BJ (cell line): Measurements from ENCODE around the gene GSC2. TPM values are rescaled to one million over a fixed set of nuclear protein-coding genes. Genes with fewer than 3 reads are reported as not detected.

Experiments used
- CTCF ChIA-PET: fragments of 350-600 bp; formaldehyde crosslinking; extraction: SDS; loops from one replicate; lab custom pipeline; 2021; ENCODE audit warnings: antibody characterized with exemption, inconsistent platforms; lab: Yijun Ruan, JAX
- POLR2A ChIA-PET: fragments of 300-600 bp; sonication (Branson Sonifier 250); formaldehyde crosslinking; extraction: SDS; loops from one replicate; lab custom pipeline; 2021; ENCODE audit warnings: antibody characterized with exemption; lab: Charles Lee
- DNase-seq: peaks from one replicate; pipeline ENCODE4 v3.0.0-alpha.2; 2011; ENCODE audit warnings: low read depth
- H3K27me3 ChIP-seq: 2 replicates; pipeline ENCODE4 v1.6.0; 2011; ENCODE audit warnings: low read length; ENCODE audit not compliant: control insufficient read depth, insufficient read depth
- H3K36me3 ChIP-seq: 2 replicates; pipeline ENCODE4 v1.5.1; 2011; ENCODE audit warnings: low read length; ENCODE audit not compliant: control insufficient read depth, insufficient read depth
- H3K4me3 ChIP-seq: 2 replicates; pipeline ENCODE4 v1.5.1; 2011; ENCODE audit warnings: low read depth, mild to moderate bottlenecking, control low read depth, low read length
- polyA plus RNA-seq: library from polyadenylated mRNA; depleted of rRNA; stranded (reverse); fragments of >200 nt; gene quantifications from 2 replicates; pipeline ENCODE4 v1.2.3, GENCODE V29; 2011
- TF ChIP-seq, protein P1 (sequence below): IDR thresholded peaks from 2 replicates; pipeline ENCODE4 v1.5.1; 2011; ENCODE audit warnings: low read depth, mild to moderate bottlenecking, control low read depth, inconsistent platforms, low read length, moderate library complexity; ENCODE audit not compliant: insufficient read depth

Gene GSC2
- polyA plus RNA-seq, 1 experiment = not detected

DNA sequence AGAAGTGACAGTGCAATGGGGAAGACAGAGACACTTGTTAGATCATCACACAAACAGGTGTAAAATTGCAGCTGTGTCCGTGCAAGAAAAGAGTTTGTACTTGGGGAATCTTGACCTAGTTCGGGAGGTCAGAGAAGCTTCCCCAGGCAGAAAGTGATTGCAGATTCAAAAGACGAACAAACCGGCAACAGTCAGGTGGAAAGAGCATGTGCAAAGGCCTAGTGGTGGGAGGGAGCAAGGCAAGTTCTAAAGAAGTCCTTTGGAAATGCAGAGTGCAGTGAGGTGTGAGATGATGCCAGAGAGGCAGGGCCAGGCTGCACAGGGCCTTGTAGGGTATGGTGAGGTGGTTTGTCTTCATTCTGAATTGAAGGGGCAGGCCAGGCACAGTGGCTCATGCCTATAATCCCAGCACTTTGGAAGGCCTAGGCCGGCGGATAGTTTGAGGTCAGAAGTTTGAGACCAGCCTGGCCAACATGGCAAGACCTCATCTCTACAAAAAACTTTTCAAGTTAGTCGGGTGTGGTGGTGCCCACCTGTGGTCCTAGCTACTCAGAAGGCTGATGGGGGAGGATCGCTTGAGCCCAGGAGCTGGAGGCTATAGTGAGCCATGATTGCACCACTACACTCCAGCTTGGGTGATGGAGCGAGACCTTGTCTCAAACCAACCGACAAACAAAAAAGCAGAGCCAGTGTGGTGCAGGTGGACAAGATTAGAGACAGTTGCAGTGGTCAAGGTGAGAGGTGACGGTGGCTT is 3.7 kb downstream of the GSC2 start:
- CTCF ChIA-PET = interaction anchor here (0.7 to 3.5 kb wide), 3 partner anchors 41 to 483 kb away, joined by 3 to 22 read pairs (median 3); partner anchors contain the start of gene CDC45
- TF ChIP-seq, protein P1, sequence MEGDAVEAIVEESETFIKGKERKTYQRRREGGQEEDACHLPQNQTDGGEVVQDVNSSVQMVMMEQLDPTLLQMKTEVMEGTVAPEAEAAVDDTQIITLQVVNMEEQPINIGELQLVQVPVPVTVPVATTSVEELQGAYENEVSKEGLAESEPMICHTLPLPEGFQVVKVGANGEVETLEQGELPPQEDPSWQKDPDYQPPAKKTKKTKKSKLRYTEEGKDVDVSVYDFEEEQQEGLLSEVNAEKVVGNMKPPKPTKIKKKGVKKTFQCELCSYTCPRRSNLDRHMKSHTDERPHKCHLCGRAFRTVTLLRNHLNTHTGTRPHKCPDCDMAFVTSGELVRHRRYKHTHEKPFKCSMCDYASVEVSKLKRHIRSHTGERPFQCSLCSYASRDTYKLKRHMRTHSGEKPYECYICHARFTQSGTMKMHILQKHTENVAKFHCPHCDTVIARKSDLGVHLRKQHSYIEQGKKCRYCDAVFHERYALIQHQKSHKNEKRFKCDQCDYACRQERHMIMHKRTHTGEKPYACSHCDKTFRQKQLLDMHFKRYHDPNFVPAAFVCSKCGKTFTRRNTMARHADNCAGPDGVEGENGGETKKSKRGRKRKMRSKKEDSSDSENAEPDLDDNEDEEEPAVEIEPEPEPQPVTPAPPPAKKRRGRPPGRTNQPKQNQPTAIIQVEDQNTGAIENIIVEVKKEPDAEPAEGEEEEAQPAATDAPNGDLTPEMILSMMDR = no peak
- H3K4me3 ChIP-seq = no peak overlapping the region
- peaks cover 33% of the 10 kb centered on the region for H3K27me3 ChIP-seq
- H3K36me3 ChIP-seq = peaks cover 8% of the 10 kb centered on the region
- POLR2A ChIA-PET = no interaction called here
- DNase-seq = no peak

DNA sequence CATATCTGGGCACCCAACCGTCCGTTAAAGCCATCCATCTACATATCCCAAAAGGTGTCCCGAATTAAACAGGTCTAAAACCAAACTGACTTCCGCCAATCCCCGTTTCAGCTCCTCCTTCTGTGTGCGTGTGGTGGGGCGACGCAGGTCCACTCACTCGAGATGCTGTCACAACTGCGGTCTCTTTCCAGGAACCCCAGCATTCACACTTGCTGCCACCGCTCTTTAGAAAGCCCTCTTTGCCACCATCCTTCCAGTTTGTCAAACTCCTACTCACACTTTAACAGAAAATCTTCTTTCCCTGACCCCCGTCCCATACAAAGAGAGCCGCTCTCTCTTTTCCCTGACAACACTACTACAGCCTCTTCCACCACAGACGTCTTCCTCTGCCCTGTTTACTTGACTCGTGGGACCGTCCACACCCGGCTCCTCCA is 6.1 kb downstream of the GSC2 start:
- TF ChIP-seq, protein P1 = no peak
- CTCF ChIA-PET = interaction anchor here (0.6 to 3.5 kb wide), 21 partner anchors 9 to 1507 kb away, joined by 3 to 22 read pairs (median 4); partner anchors contain the start of genes DGCR2, SLC25A1 and TSSK2
- Histone ChIP-seq H3K27me3 (peaks cover 22% of the 10 kb centered on the region), H3K36me3 (peaks cover 22% of the 10 kb centered on the region), H3K4me3 (peak overlapping the region; percentile 78)
- no peak for DNase-seq
- POLR2A ChIA-PET = interaction anchor here (0.6 to 1.0 kb wide), 4 partner anchors 11 to 443 kb away, joined by 3 to 5 read pairs (median 3); partner anchors contain the start of gene DGCR2

DNA sequence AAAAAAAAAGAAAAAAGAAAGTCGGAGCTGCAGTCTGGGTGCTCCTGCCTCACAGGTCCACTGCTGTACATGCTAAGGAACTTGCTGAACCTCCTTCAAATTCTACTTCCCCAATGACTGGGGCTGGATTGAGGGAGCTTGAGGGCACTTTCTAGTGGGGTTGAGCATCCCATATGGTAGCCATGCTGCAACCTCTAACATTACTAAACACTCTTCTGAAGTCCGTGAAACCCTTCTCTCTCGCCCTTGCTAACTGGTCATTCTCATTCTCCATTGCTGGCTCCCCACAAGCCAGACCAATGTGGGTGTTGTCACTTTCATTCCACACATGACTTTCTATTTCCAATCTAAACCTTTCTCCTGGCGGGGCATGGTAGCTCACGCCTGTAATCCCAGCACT is 6.9 kb downstream of the GSC2 start:
- H3K4me3 ChIP-seq = no peak overlapping the region
- peaks cover 29% of the 10 kb centered on the region for H3K36me3 ChIP-seq
- TF ChIP-seq, protein P1 = no peak
- H3K27me3 ChIP-seq = peaks cover 14% of the 10 kb centered on the region
- DNase-seq = no peak
- CTCF ChIA-PET = interaction anchor here (0.6 to 3.5 kb wide), 8 partner anchors 8 to 1506 kb away, joined by 3 to 22 read pairs (median 6); partner anchors contain the start of genes DGCR2 and TSSK2
- POLR2A ChIA-PET = no interaction called here

DNA sequence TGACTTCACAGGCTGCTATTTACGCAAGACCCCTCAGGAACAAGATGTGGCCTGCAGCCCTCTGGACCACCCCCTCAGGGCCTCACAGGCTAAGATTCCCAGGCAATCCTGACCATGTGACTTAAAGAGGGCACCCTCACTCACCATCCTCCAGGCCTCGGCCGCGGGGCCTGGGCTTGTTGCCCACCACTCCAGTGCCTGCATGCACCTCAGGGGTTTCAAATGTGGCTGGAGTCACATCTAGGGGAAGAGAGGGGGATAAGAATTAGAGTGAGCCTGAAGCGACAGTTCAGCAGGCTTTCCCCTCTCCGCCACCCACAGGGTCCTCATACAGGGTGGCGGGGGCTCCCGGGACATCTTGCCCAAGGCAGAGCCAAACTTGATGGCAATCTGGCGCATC is 7.7 kb downstream of the GSC2 start:
- no peak for DNase-seq
- TF ChIP-seq, protein P1 = no peak
- peaks cover 6% of the 10 kb centered on the region for H3K27me3 ChIP-seq
- H3K4me3 ChIP-seq = no peak overlapping the region
- ChIA-PET POLR2A (no interaction called here), CTCF (interaction anchor here (1.1 kb wide), 1 partner anchor 19 kb away, joined by 3 read pairs; no protein-coding TSS in a partner anchor)
- H3K36me3 ChIP-seq = peaks cover 37% of the 10 kb centered on the region

DNA sequence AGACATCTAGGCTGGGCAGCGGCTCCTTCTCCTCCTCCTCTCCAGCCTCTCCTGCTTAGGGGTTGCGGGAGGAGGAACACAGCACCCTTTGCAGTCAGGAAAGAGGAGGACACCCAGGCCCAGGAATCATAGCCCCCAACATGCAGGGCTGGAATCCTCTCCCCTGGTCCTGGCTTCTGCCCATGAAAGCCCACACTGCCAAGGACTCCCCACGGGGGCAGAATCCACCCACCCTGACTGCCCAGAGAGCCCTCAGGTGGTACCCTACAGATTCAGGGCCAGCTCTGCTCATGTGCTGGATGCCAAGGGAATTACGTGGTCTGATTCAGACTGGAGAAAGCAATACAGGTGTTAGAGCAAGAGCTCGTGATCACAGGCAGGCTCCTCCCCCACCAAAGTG is 10.1 kb downstream of the GSC2 start:
- ChIA-PET POLR2A (no interaction called here), CTCF (no interaction called here)
- TF ChIP-seq, protein P1 = no peak
- DNase-seq = no peak
- H3K4me3 ChIP-seq = no peak overlapping the region
- no peaks in the 10 kb centered on the region for H3K27me3 ChIP-seq
- peaks cover 50% of the 10 kb centered on the region for H3K36me3 ChIP-seq
